ENCODE measurements around the gene PTPRN2. TPM values are rescaled to one million over a fixed set of nuclear protein-coding genes. Genes with fewer than 3 reads are reported as not detected.

The PTPRN2 gene
- total and polyA plus RNA-seq, 2 of the 8 experiments (the other 6 are each of a cell fraction or from before 2014, with no cell fraction given): 2.6 to 4.5 TPM

DNA sequence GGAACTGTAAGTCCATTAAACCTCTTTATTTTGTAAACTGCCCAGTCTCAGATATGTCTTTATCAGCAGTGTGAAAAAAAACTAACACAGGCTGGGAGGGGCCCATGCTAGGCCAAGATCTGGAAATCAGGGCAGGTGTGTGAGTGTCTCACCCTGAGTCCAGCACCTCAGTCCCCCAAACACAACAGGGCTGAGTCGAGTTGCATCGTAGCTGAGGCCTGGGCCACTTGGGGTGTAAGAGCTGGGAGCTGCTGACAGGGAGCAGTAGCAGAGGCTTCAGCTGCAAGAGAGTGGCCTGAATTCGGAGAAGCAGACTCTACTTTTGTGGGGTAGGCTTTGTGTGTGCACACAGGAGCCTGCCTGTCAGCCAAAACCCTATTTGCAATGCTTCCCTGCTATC lies 553.1 kb downstream of the PTPRN2 start (continued):
- TF ChIP-seq SP2 (IDR thresholded peaks at IDR 0.05; ENCODE audit: low read length) (no peak), MAFK (IDR thresholded peaks at IDR 0.05; ENCODE audit: low read depth, low read length) (no peak)
- TF ChIP-seq, protein P1, sequence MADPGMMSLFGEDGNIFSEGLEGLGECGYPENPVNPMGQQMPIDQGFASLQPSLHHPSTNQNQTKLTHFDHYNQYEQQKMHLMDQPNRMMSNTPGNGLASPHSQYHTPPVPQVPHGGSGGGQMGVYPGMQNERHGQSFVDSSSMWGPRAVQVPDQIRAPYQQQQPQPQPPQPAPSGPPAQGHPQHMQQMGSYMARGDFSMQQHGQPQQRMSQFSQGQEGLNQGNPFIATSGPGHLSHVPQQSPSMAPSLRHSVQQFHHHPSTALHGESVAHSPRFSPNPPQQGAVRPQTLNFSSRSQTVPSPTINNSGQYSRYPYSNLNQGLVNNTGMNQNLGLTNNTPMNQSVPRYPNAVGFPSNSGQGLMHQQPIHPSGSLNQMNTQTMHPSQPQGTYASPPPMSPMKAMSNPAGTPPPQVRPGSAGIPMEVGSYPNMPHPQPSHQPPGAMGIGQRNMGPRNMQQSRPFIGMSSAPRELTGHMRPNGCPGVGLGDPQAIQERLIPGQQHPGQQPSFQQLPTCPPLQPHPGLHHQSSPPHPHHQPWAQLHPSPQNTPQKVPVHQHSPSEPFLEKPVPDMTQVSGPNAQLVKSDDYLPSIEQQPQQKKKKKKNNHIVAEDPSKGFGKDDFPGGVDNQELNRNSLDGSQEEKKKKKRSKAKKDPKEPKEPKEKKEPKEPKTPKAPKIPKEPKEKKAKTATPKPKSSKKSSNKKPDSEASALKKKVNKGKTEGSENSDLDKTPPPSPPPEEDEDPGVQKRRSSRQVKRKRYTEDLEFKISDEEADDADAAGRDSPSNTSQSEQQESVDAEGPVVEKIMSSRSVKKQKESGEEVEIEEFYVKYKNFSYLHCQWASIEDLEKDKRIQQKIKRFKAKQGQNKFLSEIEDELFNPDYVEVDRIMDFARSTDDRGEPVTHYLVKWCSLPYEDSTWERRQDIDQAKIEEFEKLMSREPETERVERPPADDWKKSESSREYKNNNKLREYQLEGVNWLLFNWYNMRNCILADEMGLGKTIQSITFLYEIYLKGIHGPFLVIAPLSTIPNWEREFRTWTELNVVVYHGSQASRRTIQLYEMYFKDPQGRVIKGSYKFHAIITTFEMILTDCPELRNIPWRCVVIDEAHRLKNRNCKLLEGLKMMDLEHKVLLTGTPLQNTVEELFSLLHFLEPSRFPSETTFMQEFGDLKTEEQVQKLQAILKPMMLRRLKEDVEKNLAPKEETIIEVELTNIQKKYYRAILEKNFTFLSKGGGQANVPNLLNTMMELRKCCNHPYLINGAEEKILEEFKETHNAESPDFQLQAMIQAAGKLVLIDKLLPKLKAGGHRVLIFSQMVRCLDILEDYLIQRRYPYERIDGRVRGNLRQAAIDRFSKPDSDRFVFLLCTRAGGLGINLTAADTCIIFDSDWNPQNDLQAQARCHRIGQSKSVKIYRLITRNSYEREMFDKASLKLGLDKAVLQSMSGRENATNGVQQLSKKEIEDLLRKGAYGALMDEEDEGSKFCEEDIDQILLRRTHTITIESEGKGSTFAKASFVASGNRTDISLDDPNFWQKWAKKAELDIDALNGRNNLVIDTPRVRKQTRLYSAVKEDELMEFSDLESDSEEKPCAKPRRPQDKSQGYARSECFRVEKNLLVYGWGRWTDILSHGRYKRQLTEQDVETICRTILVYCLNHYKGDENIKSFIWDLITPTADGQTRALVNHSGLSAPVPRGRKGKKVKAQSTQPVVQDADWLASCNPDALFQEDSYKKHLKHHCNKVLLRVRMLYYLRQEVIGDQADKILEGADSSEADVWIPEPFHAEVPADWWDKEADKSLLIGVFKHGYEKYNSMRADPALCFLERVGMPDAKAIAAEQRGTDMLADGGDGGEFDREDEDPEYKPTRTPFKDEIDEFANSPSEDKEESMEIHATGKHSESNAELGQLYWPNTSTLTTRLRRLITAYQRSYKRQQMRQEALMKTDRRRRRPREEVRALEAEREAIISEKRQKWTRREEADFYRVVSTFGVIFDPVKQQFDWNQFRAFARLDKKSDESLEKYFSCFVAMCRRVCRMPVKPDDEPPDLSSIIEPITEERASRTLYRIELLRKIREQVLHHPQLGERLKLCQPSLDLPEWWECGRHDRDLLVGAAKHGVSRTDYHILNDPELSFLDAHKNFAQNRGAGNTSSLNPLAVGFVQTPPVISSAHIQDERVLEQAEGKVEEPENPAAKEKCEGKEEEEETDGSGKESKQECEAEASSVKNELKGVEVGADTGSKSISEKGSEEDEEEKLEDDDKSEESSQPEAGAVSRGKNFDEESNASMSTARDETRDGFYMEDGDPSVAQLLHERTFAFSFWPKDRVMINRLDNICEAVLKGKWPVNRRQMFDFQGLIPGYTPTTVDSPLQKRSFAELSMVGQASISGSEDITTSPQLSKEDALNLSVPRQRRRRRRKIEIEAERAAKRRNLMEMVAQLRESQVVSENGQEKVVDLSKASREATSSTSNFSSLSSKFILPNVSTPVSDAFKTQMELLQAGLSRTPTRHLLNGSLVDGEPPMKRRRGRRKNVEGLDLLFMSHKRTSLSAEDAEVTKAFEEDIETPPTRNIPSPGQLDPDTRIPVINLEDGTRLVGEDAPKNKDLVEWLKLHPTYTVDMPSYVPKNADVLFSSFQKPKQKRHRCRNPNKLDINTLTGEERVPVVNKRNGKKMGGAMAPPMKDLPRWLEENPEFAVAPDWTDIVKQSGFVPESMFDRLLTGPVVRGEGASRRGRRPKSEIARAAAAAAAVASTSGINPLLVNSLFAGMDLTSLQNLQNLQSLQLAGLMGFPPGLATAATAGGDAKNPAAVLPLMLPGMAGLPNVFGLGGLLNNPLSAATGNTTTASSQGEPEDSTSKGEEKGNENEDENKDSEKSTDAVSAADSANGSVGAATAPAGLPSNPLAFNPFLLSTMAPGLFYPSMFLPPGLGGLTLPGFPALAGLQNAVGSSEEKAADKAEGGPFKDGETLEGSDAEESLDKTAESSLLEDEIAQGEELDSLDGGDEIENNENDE (IDR thresholded peaks at IDR 0.05; ENCODE audit: insufficient replicate concordance, low read length): no peak

Measured in H1 (cell line).